GM19023 (cell line): ENCODE measurements around the gene RBM39.
"Not testable (repeated sequence)": the region's sequence is repeated elsewhere in the genome, so short reads cannot be mapped to it uniquely, and the experiment has no call there.

Experiments used
- ATAC-seq: cut with Tn5 transposase; IDR thresholded peaks from one replicate; pipeline ENCODE4 v1.9.1; 2021; ENCODE audit warnings: mild to moderate bottlenecking, moderate library complexity; ENCODE audit not compliant: unreplicated experiment

RBM39 gene

GRCh38 chr20:35685368-35685767 is 56.7 kb downstream of the RBM39 start:
- not testable (repeated sequence) for ATAC-seq

GRCh38 chr20:35681960-35682359 is 60.1 kb downstream of the RBM39 start:
- no peak for ATAC-seq

- ATAC-seq: no peak
Measured at GRCh38 chr20:35680452-35681183, 61.4 kb downstream of the RBM39 start.

- ATAC-seq: no peak
Measured at GRCh38 chr20:35674921-35675320, 67.1 kb downstream of the RBM39 start.

- ATAC-seq: no peak
Measured at GRCh38 chr20:35673884-35674283, 68.2 kb downstream of the RBM39 start.

GRCh38 chr20:35669681-35670080 is 72.4 kb downstream of the RBM39 start:
- ATAC-seq: no peak

- ATAC-seq: no peak
Measured at GRCh38 chr20:35669221-35669620, 72.8 kb downstream of the RBM39 start.

GRCh38 chr20:35665949-35666288 is 76.1 kb downstream of the RBM39 start:
- ATAC-seq: no peak

- peak; percentile 81 for ATAC-seq
Measured at GRCh38 chr20:35664466-35665206, 77.4 kb downstream of the RBM39 start, which contains the start of the genes CPNE1 and RBM12. CPNE1 (minus strand) TSS chr20:35664900; CDS start chr20:35632923, 31,977 bp downstream. RBM12 (minus strand) TSS chr20:35664900; CDS start chr20:35655322, 9,578 bp downstream.

GRCh38 chr20:35663516-35664465 is 78.3 kb downstream of the RBM39 start:
- peak; percentile 20 for ATAC-seq

- no peak for ATAC-seq
Measured at GRCh38 chr20:35662551-35662950, 79.5 kb downstream of the RBM39 start.

GRCh38 chr20:35661908-35662307 is 80.2 kb downstream of the RBM39 start:
- no peak for ATAC-seq

GRCh38 chr20:35661053-35661452 is 81.0 kb downstream of the RBM39 start:
- no peak for ATAC-seq

GRCh38 chr20:35660122-35660937 is 81.7 kb downstream of the RBM39 start:
- ATAC-seq: no peak

GRCh38 chr20:35657271-35657670 is 84.8 kb downstream of the RBM39 start:
- ATAC-seq: no peak

- ATAC-seq: no peak
Measured at GRCh38 chr20:35654415-35654814, 87.6 kb downstream of the RBM39 start.

- ATAC-seq: no peak
Measured at GRCh38 chr20:35653893-35654292, 88.2 kb downstream of the RBM39 start.
